ENCODE results near the gene CORO1C.

- TF ChIP-seq GATA3 (IDR thresholded peaks at IDR 0.05; ENCODE audit: low read depth, low read length) (no peak), GATA2 (IDR thresholded peaks at IDR 0.05; ENCODE audit: low read depth, low read length) (no peak)
Observed at GRCh38 chr12:108773798-108774788, 42.8 kb upstream of the CORO1C start.

All from SH-SY5Y (cell line).